Measurements from ENCODE around the gene SBF2. TPM values are rescaled to one million over a fixed set of nuclear protein-coding genes. Genes with fewer than 3 reads are reported as not detected.

SBF2 gene
- total RNA-seq, 2 experiments from 2014 or later: 14.2 to 15.2 TPM

DNA sequence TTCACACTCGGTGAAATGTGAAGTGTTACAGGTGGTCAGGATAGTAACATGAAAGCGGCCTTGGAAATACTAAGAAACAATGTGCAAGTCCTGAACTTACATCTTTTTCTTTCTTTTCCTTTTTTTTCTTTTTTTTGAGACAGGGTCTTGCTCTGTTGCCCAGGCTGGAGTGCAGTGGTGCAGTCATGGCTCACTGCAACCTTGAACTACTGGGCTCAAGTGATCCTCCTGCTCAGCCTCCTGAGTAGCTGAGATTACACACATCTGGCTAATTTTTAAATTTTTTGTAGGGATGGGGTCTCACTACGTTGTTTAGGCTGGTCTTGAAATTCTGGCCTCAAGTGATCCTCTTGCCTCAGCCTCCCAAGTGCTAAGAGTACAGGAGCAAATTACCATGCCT lies 377.5 kb downstream of the SBF2 start:
- H3K36me3 ChIP-seq (ENCODE audit: insufficient read depth, low read length): no peaks in the 10 kb centered on the region
- H3K4me1 ChIP-seq (ENCODE audit: insufficient read depth, low read length): no peaks in the 10 kb centered on the region
- H3K27me3 ChIP-seq (ENCODE audit: control insufficient read depth in 1 of 2, insufficient read depth in 2 of 2, low read length in 2 of 2): no peaks in the 10 kb centered on the region
- no peak overlapping the region for H3K27ac ChIP-seq (ENCODE audit: low read depth in 1 of 2, low read length in 2 of 2)
- no peak for TF ChIP-seq CTCF (IDR thresholded peaks at IDR 0.05)
- POLR2A ChIA-PET: no interaction called here
- ATAC-seq (ENCODE audit: poor library complexity) (no peak), DNase-seq (no peak)
- no peak overlapping the region for H3K4me3 Mint-ChIP-seq
- intact Hi-C loops (cut with DNase I, micrococcal nuclease): no loop called here
- H3K9me3 ChIP-seq (ENCODE audit: control insufficient read depth in 1 of 2, insufficient read depth in 1 of 2, low read length in 2 of 2): no peaks in the 10 kb centered on the region
- no peaks in the 10 kb centered on the region for H3K36me3 Mint-ChIP-seq (ENCODE audit: low read depth)
- no peak overlapping the region for H3K4me3 ChIP-seq (ENCODE audit: low read length)
- H3K4me1 Mint-ChIP-seq (ENCODE audit: low read depth): no peaks in the 10 kb centered on the region
- H3K9me3 Mint-ChIP-seq: no peaks in the 10 kb centered on the region
- CTCF ChIA-PET: no interaction called here
- H3K27me3 Mint-ChIP-seq: no peaks in the 10 kb centered on the region
- H3K27ac Mint-ChIP-seq: no peak overlapping the region

DNA sequence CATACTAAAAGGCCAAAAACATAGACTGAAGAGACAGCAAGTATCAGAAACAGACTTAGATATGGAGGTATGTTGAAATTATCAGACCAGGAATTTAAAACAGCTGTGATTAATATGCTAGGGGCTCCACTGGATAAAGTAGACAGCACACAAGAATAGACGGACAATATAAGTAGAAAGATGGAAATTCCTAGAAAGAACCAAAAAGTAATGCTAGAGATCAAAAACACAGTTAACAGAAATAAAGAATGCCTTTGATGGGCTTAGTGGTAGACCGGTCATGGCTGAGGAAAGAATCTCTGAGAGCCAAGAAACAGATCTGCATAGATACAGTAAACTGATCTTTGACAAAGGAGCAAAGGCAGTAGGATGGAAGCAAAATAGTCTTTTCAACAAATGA lies 380.0 kb downstream of the SBF2 start:
- no peaks in the 10 kb centered on the region for H3K4me1 ChIP-seq (ENCODE audit: insufficient read depth, low read length)
- intact Hi-C loops (cut with DNase I, micrococcal nuclease): no loop called here
- Mint-ChIP-seq H3K36me3 (ENCODE audit: low read depth) (no peaks in the 10 kb centered on the region), H3K4me3 (no peak overlapping the region), H3K4me1 (ENCODE audit: low read depth) (no peaks in the 10 kb centered on the region), H3K27me3 (no peaks in the 10 kb centered on the region), H3K9me3 (no peaks in the 10 kb centered on the region), H3K27ac (no peak overlapping the region)
- ATAC-seq (ENCODE audit: poor library complexity) (no peak), DNase-seq (no peak)
- ChIA-PET POLR2A (no interaction called here), CTCF (no interaction called here)
- no peak overlapping the region for H3K27ac ChIP-seq (ENCODE audit: low read depth in 1 of 2, low read length in 2 of 2)
- H3K9me3 ChIP-seq (ENCODE audit: control insufficient read depth in 1 of 2, insufficient read depth in 1 of 2, low read length in 2 of 2): no peaks in the 10 kb centered on the region
- H3K27me3 ChIP-seq (ENCODE audit: control insufficient read depth in 1 of 2, insufficient read depth in 2 of 2, low read length in 2 of 2): no peaks in the 10 kb centered on the region
- no peak for TF ChIP-seq CTCF (IDR thresholded peaks at IDR 0.05)
- no peaks in the 10 kb centered on the region for H3K36me3 ChIP-seq (ENCODE audit: insufficient read depth, low read length)
- H3K4me3 ChIP-seq (ENCODE audit: low read length): no peak overlapping the region

GRCh38 chr11:9905960-9906791 lies 387.8 kb downstream of the SBF2 start:
- Histone ChIP-seq H3K4me1 (ENCODE audit: insufficient read depth, low read length) (no peaks in the 10 kb centered on the region), H3K27ac (ENCODE audit: low read depth in 1 of 2, low read length in 2 of 2) (no peak overlapping the region), H3K36me3 (ENCODE audit: insufficient read depth, low read length) (no peaks in the 10 kb centered on the region), H3K9me3 (ENCODE audit: control insufficient read depth in 1 of 2, insufficient read depth in 1 of 2, low read length in 2 of 2) (no peaks in the 10 kb centered on the region), H3K4me3 (ENCODE audit: low read length) (no peak overlapping the region), H3K27me3 (ENCODE audit: control insufficient read depth in 1 of 2, insufficient read depth in 2 of 2, low read length in 2 of 2) (no peaks in the 10 kb centered on the region)
- POLR2A ChIA-PET: no interaction called here
- Mint-ChIP-seq H3K27me3 (no peaks in the 10 kb centered on the region), H3K9me3 (no peaks in the 10 kb centered on the region), H3K27ac (no peak overlapping the region), H3K4me1 (ENCODE audit: low read depth) (no peaks in the 10 kb centered on the region), H3K4me3 (no peak overlapping the region), H3K36me3 (ENCODE audit: low read depth) (no peaks in the 10 kb centered on the region)
- TF ChIP-seq CTCF (IDR thresholded peaks at IDR 0.05): no peak
- DNase-seq (no peak), ATAC-seq (ENCODE audit: poor library complexity) (no peak)
- intact Hi-C loops (cut with DNase I, micrococcal nuclease): no loop called here
- CTCF ChIA-PET: no interaction called here
